OCI-LY3 (cell line): ENCODE data around the gene GPATCH4.
"Not testable (repeated sequence)": the region's sequence is repeated elsewhere in the genome, so short reads cannot be mapped to it uniquely, and the experiment has no call there.

ENCODE experiments used
- H2AFZ ChIP-seq: fragments of 200-600, 300-600 bp; shearing (Covaris generic); 2 replicates; pipeline ENCODE4 v1.6.0; 2014; ENCODE audit warnings: antibody characterized with exemption, low read depth, low read length
- H3K27ac ChIP-seq: fragments of 200-600, 300-600 bp; sonication (generic); 2 replicates; pipeline ENCODE4 v1.5.1; 2014; ENCODE audit warnings: mild to moderate bottlenecking, low read length, moderate library complexity, mixed read lengths
- H3K27me3 ChIP-seq: fragments of 200-600, 300-600 bp; sonication (generic); 2 replicates; pipeline ENCODE4 v1.6.1; 2014; ENCODE audit warnings: low read depth, low read length, mixed read lengths
- H3K36me3 ChIP-seq: fragments of 200-600, 300-600 bp; sonication (generic); replicated peaks from 2 replicates; pipeline ENCODE3; 2014; ENCODE audit warnings: low read depth, low read length, mixed read lengths
- H3K4me1 ChIP-seq: fragments of 300-600, 200-600 bp; sonication (generic); 2 replicates; pipeline ENCODE4 v1.6.1; 2014; ENCODE audit warnings: low read length, mixed read lengths
- H3K4me2 ChIP-seq: fragments of 200-600, 300-600 bp; sonication (generic); 2 replicates; pipeline ENCODE4 v1.6.1; 2014; ENCODE audit warnings: low read length, mixed read lengths
- H3K4me3 ChIP-seq: fragments of 300-600, 200-600 bp; sonication (generic); 2 replicates; pipeline ENCODE4 v1.5.1; 2014; ENCODE audit warnings: antibody characterized with exemption, mild to moderate bottlenecking, low read length, moderate library complexity
- H3K79me2 ChIP-seq: fragments of 300-600, 200-600 bp; shearing (Covaris generic); 2 replicates; pipeline ENCODE4 v1.6.1; 2014; ENCODE audit warnings: mild to moderate bottlenecking, low read length, mixed read lengths
- H3K9ac ChIP-seq: fragments of 300-600, 200-600 bp; shearing (Covaris generic); 2 replicates; pipeline ENCODE4 v1.6.0; 2014; ENCODE audit warnings: mild to moderate bottlenecking, low read length, moderate library complexity
- H3K9me3 ChIP-seq: fragments of 200-600, 300-600 bp; shearing (Covaris generic); 2 replicates; pipeline ENCODE4 v1.6.1; 2014; ENCODE audit warnings: low read length, mixed read lengths; ENCODE audit not compliant: insufficient read depth
- H4K20me1 ChIP-seq: fragments of 200-600, 300-600 bp; sonication (generic); 2 replicates; pipeline ENCODE4 v1.6.1; 2016; ENCODE audit warnings: low read length, mixed read lengths; ENCODE audit not compliant: insufficient read depth
- EZH2phosphoT487 ChIP-seq: fragments of 200-600 bp; shearing (Covaris generic); IDR thresholded peaks from 2 replicates; pipeline ENCODE4 v1.6.1; 2018; ENCODE audit warnings: antibody characterized with exemption, mixed run types, low read depth
- TF ChIP-seq, protein P1 (sequence below): fragments of 200-600, 300-600 bp; sonication (generic); IDR thresholded peaks from 2 replicates; pipeline ENCODE4 v1.5.1; 2014; ENCODE audit warnings: antibody characterized with exemption, low read length, low read depth

The GPATCH4 gene

DNA sequence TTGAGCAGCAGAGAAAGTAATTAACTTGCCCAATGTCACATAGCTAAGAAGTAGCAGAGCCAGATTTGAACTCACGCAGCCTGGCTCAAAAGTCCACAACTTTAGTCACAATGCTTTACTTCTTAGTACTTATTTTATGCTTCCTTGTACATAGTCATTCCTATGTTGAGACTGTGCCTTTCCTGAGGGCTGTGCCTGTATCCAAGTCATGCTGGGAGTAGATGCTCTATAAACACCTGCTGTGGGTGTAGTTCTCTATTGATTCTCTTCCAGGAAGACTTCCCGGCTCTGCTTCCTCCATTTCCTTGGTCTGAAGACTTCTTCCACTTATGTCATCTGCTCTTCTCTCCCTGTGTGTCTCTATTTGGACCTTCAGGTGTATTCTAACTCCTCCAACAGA, 45.6 kb downstream of the GPATCH4 start:
- no peak overlapping the region for H3K9ac ChIP-seq
- H3K27ac ChIP-seq = no peak overlapping the region
- no peak overlapping the region for H2AFZ ChIP-seq
- TF ChIP-seq, protein P1, sequence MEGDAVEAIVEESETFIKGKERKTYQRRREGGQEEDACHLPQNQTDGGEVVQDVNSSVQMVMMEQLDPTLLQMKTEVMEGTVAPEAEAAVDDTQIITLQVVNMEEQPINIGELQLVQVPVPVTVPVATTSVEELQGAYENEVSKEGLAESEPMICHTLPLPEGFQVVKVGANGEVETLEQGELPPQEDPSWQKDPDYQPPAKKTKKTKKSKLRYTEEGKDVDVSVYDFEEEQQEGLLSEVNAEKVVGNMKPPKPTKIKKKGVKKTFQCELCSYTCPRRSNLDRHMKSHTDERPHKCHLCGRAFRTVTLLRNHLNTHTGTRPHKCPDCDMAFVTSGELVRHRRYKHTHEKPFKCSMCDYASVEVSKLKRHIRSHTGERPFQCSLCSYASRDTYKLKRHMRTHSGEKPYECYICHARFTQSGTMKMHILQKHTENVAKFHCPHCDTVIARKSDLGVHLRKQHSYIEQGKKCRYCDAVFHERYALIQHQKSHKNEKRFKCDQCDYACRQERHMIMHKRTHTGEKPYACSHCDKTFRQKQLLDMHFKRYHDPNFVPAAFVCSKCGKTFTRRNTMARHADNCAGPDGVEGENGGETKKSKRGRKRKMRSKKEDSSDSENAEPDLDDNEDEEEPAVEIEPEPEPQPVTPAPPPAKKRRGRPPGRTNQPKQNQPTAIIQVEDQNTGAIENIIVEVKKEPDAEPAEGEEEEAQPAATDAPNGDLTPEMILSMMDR = no peak
- no peak for TF ChIP-seq EZH2phosphoT487
- no peaks in the 10 kb centered on the region for H4K20me1 ChIP-seq
- no peaks in the 10 kb centered on the region for H3K27me3 ChIP-seq
- no peaks in the 10 kb centered on the region for H3K79me2 ChIP-seq
- H3K4me3 ChIP-seq = no peak overlapping the region
- no peak overlapping the region for H3K4me2 ChIP-seq
- no peaks in the 10 kb centered on the region for H3K36me3 ChIP-seq
- no peaks in the 10 kb centered on the region for H3K9me3 ChIP-seq
- H3K4me1 ChIP-seq = 0 out of 2 replicates have a peak, but pooled peaks cover 3% of the 10 kb centered on the region

DNA sequence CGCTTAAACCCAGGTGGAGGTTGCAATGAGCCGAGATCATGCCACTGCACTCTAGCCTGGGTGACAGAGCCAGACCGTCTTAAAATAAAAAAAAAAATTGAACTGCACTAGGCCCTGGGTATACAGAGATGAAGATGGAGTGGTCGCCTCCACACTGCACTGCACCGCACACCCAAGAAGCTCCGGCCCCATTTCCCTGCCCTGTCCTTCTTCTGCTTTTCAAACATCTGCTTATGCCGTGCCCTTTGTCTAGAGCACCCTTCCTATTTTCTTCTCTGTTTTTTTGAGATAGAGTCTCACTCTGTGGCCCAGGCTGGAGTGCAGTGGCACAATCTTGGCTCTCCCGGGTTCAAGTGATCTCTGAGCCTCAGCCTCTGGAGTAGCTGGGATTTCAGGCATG, 46.3 kb downstream of the GPATCH4 start:
- Histone ChIP-seq H3K36me3 (no peaks in the 10 kb centered on the region), H4K20me1 (no peaks in the 10 kb centered on the region), H3K4me1 (0 out of 2 replicates have a peak, but pooled peaks cover 3% of the 10 kb centered on the region), H3K4me2 (no peak overlapping the region), H3K79me2 (no peaks in the 10 kb centered on the region), H3K27me3 (no peaks in the 10 kb centered on the region), H2AFZ (no peak overlapping the region), H3K9ac (no peak overlapping the region), H3K9me3 (no peaks in the 10 kb centered on the region), H3K4me3 (no peak overlapping the region), H3K27ac (no peak overlapping the region)
- TF ChIP-seq, protein P1 = no peak
- TF ChIP-seq EZH2phosphoT487 = no peak

DNA sequence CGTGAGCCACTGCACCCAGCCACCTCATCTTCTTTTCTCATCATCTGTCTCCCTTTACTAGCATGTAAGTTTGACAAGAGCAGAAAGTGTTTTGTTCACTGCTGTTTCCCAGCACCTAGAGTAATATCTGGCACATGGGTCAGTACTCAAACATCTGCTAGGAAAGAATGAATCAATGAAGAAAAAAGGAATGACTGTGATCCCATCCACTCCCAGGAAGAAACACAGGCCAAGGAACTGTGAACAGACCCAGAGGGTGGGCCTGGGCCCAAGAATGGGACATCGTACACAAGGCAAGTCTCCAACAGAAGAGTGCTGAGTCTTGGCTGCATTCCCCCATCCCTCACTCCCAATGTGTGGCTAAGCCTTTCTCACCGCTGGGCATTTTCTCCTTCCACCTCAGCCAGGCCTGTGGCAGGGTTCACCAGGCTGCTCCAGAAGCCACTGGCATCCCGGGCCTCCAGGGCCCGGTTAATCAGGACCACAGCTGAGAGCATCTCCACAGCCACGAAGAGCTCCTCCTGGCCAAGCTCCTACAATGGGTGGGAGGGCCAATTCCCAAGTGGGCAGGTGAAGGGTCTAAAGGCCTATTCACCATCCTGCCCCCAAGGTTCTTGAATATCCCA, 47.3 kb downstream of the GPATCH4 start:
- no peak overlapping the region for H2AFZ ChIP-seq
- no peaks in the 10 kb centered on the region for H3K9me3 ChIP-seq
- no peaks in the 10 kb centered on the region for H4K20me1 ChIP-seq
- H3K4me2 ChIP-seq = no peak overlapping the region
- TF ChIP-seq, protein P1 = no peak
- no peak for TF ChIP-seq EZH2phosphoT487
- H3K27ac ChIP-seq = no peak overlapping the region
- H3K4me1 ChIP-seq = 0 out of 2 replicates have a peak, but pooled peaks cover 3% of the 10 kb centered on the region
- H3K9ac ChIP-seq = no peak overlapping the region
- H3K36me3 ChIP-seq = no peaks in the 10 kb centered on the region
- no peaks in the 10 kb centered on the region for H3K79me2 ChIP-seq
- H3K27me3 ChIP-seq = no peaks in the 10 kb centered on the region
- H3K4me3 ChIP-seq = no peak overlapping the region

DNA sequence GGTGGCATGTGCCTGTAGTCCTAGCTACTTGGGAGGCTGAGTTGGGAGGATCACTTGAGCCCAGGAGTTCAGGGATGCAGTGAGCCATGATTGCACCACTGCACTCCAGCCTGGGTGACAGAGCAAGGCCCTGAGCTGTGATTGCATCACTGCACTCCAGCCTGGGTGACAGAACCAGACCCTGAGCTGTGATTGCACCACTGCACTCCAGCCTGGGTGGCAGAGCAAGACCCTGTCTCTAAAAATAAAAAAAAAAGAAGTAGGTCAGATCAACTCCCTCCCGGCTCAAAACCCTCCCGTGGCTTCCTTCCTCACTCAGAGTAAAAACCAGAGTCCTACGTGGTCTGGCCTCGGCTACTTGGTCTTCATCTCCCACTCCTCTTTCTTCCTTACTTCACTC, 48.3 kb downstream of the GPATCH4 start:
- H3K27ac ChIP-seq, H2AFZ ChIP-seq, H3K36me3 ChIP-seq, H3K27me3 ChIP-seq, H3K79me2 ChIP-seq, H3K4me2 ChIP-seq, H3K9ac ChIP-seq, H3K4me3 ChIP-seq, H4K20me1 ChIP-seq, H3K9me3 ChIP-seq, H3K4me1 ChIP-seq: not testable (repeated sequence)
